Liver (tissue), 9 donors: ENCODE data around the gene UGT1A10. TPM values are rescaled to one million over a fixed set of nuclear protein-coding genes. Genes with fewer than 3 reads are reported as not detected.

Experiments
- DNase-seq: peaks from one replicate; pipeline ENCODE4 v3.0.0-alpha.2; 2017; ENCODE audit warnings: low spot score
- H3K27ac ChIP-seq, 2 donors: one replicate each; pipeline ENCODE4 v1.7.0; 2013; ENCODE audit warnings: inconsistent platforms in 2 of 2, low read length in 2 of 2, control low read depth in 1 of 2, low read depth in 1 of 2, mild to moderate bottlenecking in 1 of 2
- H3K27me3 ChIP-seq, 4 donors: one replicate each; pipeline versions ENCODE4 v1.6.1 to v1.7.0; 2013; ENCODE audit warnings: low read length in 3 of 4, inconsistent platforms in 1 of 4, mild to moderate bottlenecking in 1 of 4, moderate library complexity in 1 of 4; ENCODE audit not compliant: control insufficient read depth in 4 of 4, insufficient read depth in 4 of 4
- H3K36me3 ChIP-seq, 4 donors: one replicate each; pipeline versions ENCODE4 v1.6.1 to v1.7.0; 2013; ENCODE audit warnings: low read length in 3 of 4, mild to moderate bottlenecking in 3 of 4, low read depth in 1 of 4, moderate library complexity in 1 of 4; ENCODE audit not compliant: control insufficient read depth in 4 of 4, insufficient read depth in 3 of 4
- H3K4me1 ChIP-seq, 4 donors: one replicate each; pipeline versions ENCODE4 v1.6.1 to v1.7.0; 2013; ENCODE audit warnings: low read length in 3 of 4, mild to moderate bottlenecking in 3 of 4, moderate library complexity in 1 of 4; ENCODE audit not compliant: control insufficient read depth in 4 of 4, insufficient read depth in 4 of 4
- H3K4me3 ChIP-seq, 3 donors: one replicate each; pipeline versions ENCODE4 v1.6.1 to v1.7.0; 2013; ENCODE audit warnings: low read length in 3 of 3, control low read depth in 1 of 3, low read depth in 1 of 3, mild to moderate bottlenecking in 1 of 3
- H3K9ac ChIP-seq, 2 donors: one replicate each; pipeline ENCODE4 v1.7.0; 2013; ENCODE audit warnings: low read length in 2 of 2, mild to moderate bottlenecking in 2 of 2, moderate library complexity in 2 of 2, control low read depth in 1 of 2, low read depth in 1 of 2
- H3K9me3 ChIP-seq, 4 donors: one replicate each; pipeline versions ENCODE4 v1.6.1 to v1.7.0; 2013; ENCODE audit warnings: low read length in 3 of 4; ENCODE audit not compliant: control insufficient read depth in 4 of 4
- CTCF ChIP-seq: fragments of 150-350 bp; IDR thresholded peaks from 2 replicates; pipeline ENCODE4 v1.5.1; 2017; ENCODE audit warnings: improper control_type of control experiment, low read depth, low read length; ENCODE audit not compliant: missing input control
- EGR1 ChIP-seq, 2 donors: IDR thresholded peaks; 2 replicates each; pipeline ENCODE4 v1.6.1; 2016 to 2018; ENCODE audit warnings: antibody characterized with exemption in 2 of 2, low read depth in 2 of 2
- FOXA1 ChIP-seq: IDR thresholded peaks from 2 replicates; pipeline ENCODE4 v1.6.1; 2016; ENCODE audit warnings: antibody characterized with exemption
- FOXA2 ChIP-seq: IDR thresholded peaks from 2 replicates; pipeline ENCODE4 v1.6.1; 2016; ENCODE audit warnings: antibody characterized with exemption
- GABPA ChIP-seq, 2 donors: IDR thresholded peaks in 1 of 2; conservative IDR thresholded peaks in 1 of 2; 2 replicates each; pipeline ENCODE4 v1.6.1; 2016; ENCODE audit warnings: antibody characterized with exemption in 2 of 2, mild to moderate bottlenecking in 1 of 2, moderate library complexity in 1 of 2
- HNF4A ChIP-seq, 2 donors: conservative IDR thresholded peaks; 2 replicates each; pipeline ENCODE4 v1.6.1; 2016; ENCODE audit warnings: antibody characterized with exemption in 2 of 2, mild to moderate bottlenecking in 2 of 2
- HNF4G ChIP-seq: IDR thresholded peaks from 2 replicates; pipeline ENCODE4 v1.6.1; 2016; ENCODE audit warnings: antibody characterized with exemption
- JUND ChIP-seq, 2 donors: IDR thresholded peaks; 2 replicates each; pipeline ENCODE4 v1.6.1; 2016; ENCODE audit warnings: antibody characterized with exemption in 2 of 2
- NR2F2 ChIP-seq: IDR thresholded peaks from 2 replicates; pipeline ENCODE4 v1.6.1; 2016; ENCODE audit warnings: antibody characterized with exemption
- RAD21 ChIP-seq, 2 donors: IDR thresholded peaks; 2 replicates each; pipeline ENCODE4 v1.6.1; 2016; ENCODE audit warnings: antibody characterized with exemption in 2 of 2, mild to moderate bottlenecking in 2 of 2
- REST ChIP-seq: IDR thresholded peaks from 2 replicates; pipeline ENCODE4 v1.6.1; 2016; ENCODE audit warnings: antibody characterized with exemption, mild to moderate bottlenecking
- RXRA ChIP-seq, 2 donors: IDR thresholded peaks; 2 replicates each; pipeline ENCODE4 v1.6.1; 2017 to 2018; ENCODE audit warnings: antibody characterized with exemption in 2 of 2, mild to moderate bottlenecking in 1 of 2
- SP1 ChIP-seq: IDR thresholded peaks from 2 replicates; pipeline ENCODE4 v1.6.1; 2018; ENCODE audit warnings: antibody characterized with exemption, mild to moderate bottlenecking
- TAF1 ChIP-seq: conservative IDR thresholded peaks from 2 replicates; pipeline ENCODE4 v1.6.1; 2016; ENCODE audit warnings: antibody characterized with exemption, mild to moderate bottlenecking
- YY1 ChIP-seq: IDR thresholded peaks from 2 replicates; pipeline ENCODE4 v1.6.1; 2016; ENCODE audit warnings: antibody characterized with exemption, mild to moderate bottlenecking
- ZBTB33 ChIP-seq: IDR thresholded peaks from 2 replicates; pipeline ENCODE4 v1.6.1; 2016; ENCODE audit warnings: antibody characterized with exemption
- WGBS: extraction: QIAGEN DNeasy Blood & Tissue Kit; methylation state at CpG from one replicate; pipeline ENCODE4 v1.1.7; 2013; 5-methylcytosine and 5-hydroxymethylcytosine counted together
- polyA plus RNA-seq, 2 donors: library from polyadenylated mRNA; stranded (reverse) in 1 of 2; unstranded in 1 of 2; fragments of 200-250 nt in 1 of 2; fragments of >200 nt in 1 of 2; fragmentation: Nextera tagmentation in 1 of 2; extraction: Ambion mirVana in 1 of 2; gene quantifications; one replicate each; pipeline versions ENCODE4 v1.2.1 to v1.2.3, GENCODE V29; 2013 to 2015
- total RNA-seq, 2 donors: library from RNA; depleted of rRNA; stranded (reverse); fragments of >200 nt; gene quantifications; one replicate each; pipeline ENCODE4 v1.2.3, GENCODE V29; 2014
- donor health status: healthy.
- donor health status: healthy.
- donor health status: healthy.
- donor health status: healthy.
- donor health status: healthy.

Gene UGT1A10
- total and polyA plus RNA-seq, 4 donors: 0.08 TPM; not detected in 2

GRCh38 chr2:233769260-233769659 is 133.0 kb downstream of the UGT1A10 start:
- no peaks in the 10 kb centered on the region for H3K9me3 ChIP-seq
- no peak for DNase-seq
- H3K4me1 ChIP-seq: peaks cover 0 to 8% (median 3%) of the 10 kb centered on the region in 4 donors
- peaks cover 6 to 49% (median 40%) of the 10 kb centered on the region in 4 donors for H3K36me3 ChIP-seq
- WGBS: 95% methylated on average over 9 of the region's 9 CpGs
- TF ChIP-seq GABPA (IDR thresholded peaks at IDR 0.05 in 1 of 2, conservative IDR thresholded peaks at IDR 0.05 in 1 of 2) (no peak), FOXA2 (no peak), EGR1 (IDR thresholded peaks at IDR 0.05; ENCODE audit: low read depth in 2 of 2) (no peak), CTCF (no peak), HNF4G (no peak), FOXA1 (no peak), TAF1 (no peak)
- no peaks in the 10 kb centered on the region for H3K27me3 ChIP-seq
- H3K9ac ChIP-seq: no peak overlapping the region
- no peak overlapping the region for H3K4me3 ChIP-seq
- H3K27ac ChIP-seq: no peak overlapping the region

- no peak overlapping the region for H3K27ac ChIP-seq
- H3K27me3 ChIP-seq: no peaks in the 10 kb centered on the region
- H3K36me3 ChIP-seq: peaks cover 6 to 49% (median 40%) of the 10 kb centered on the region in 4 donors
- no peak overlapping the region for H3K9ac ChIP-seq
- DNase-seq: no peak
- H3K4me3 ChIP-seq: no peak overlapping the region
- 95% methylated on average over 16 of the region's 16 CpGs for WGBS
- H3K9me3 ChIP-seq: no peaks in the 10 kb centered on the region
- no peaks in the 10 kb centered on the region for H3K4me1 ChIP-seq
- TF ChIP-seq SP1: no peak
- no peak for TF ChIP-seq TAF1
- TF ChIP-seq YY1: no peak
- no peak for TF ChIP-seq HNF4G
- TF ChIP-seq NR2F2: no peak
- TF ChIP-seq FOXA1: no peak
- no peak for TF ChIP-seq FOXA2
Measured at GRCh38 chr2:233772153-233772552, 135.9 kb downstream of the UGT1A10 start.

GRCh38 chr2:233772583-233772982 is 136.3 kb downstream of the UGT1A10 start:
- Histone ChIP-seq H3K4me3 (no peak overlapping the region), H3K27ac (no peak overlapping the region), H3K36me3 (peaks cover 6 to 46% (median 39%) of the 10 kb centered on the region in 4 donors), H3K9ac (no peak overlapping the region), H3K27me3 (no peaks in the 10 kb centered on the region), H3K9me3 (peaks cover 0 to 2% (median 0%) of the 10 kb centered on the region in 4 donors), H3K4me1 (no peaks in the 10 kb centered on the region)
- no peak for TF ChIP-seq JUND (IDR thresholded peaks at IDR 0.05)
- no peak for TF ChIP-seq NR2F2
- TF ChIP-seq GABPA (IDR thresholded peaks at IDR 0.05 in 1 of 2, conservative IDR thresholded peaks at IDR 0.05 in 1 of 2): no peak
- no peak for TF ChIP-seq RXRA (IDR thresholded peaks at IDR 0.05)
- no peak for TF ChIP-seq FOXA2
- no peak for TF ChIP-seq REST
- no peak for TF ChIP-seq ZBTB33
- no peak for TF ChIP-seq CTCF
- no peak for TF ChIP-seq HNF4G
- no peak for TF ChIP-seq FOXA1
- no peak for TF ChIP-seq RAD21 (IDR thresholded peaks at IDR 0.05)
- TF ChIP-seq HNF4A (conservative IDR thresholded peaks at IDR 0.05): no peak
- TF ChIP-seq YY1: no peak
- 74% methylated on average over 5 of the region's 5 CpGs for WGBS
- DNase-seq: no peak
